Loucy (cell line): ENCODE measurements around the gene DSG2.

Experiments
- H2AFZ ChIP-seq: fragments of 200-600 bp; sonication (generic); 2 replicates; pipeline ENCODE4 v1.6.0; 2016; ENCODE audit warnings: antibody characterized with exemption, mild to moderate bottlenecking, low read length, moderate library complexity
- H3F3A ChIP-seq: fragments of 200-600 bp; 2 replicates; pipeline ENCODE4 v1.6.0; 2016; ENCODE audit warnings: antibody characterized with exemption, low read depth, mild to moderate bottlenecking
- H3K27me3 ChIP-seq: fragments of 200-600 bp; sonication (generic); 2 replicates; pipeline ENCODE4 v1.6.1; 2014; ENCODE audit warnings: low read length, mild to moderate bottlenecking; ENCODE audit not compliant: insufficient read depth, poor library complexity, severe bottlenecking
- H3K36me3 ChIP-seq: fragments of 200-600 bp; sonication (generic); 2 replicates; pipeline ENCODE4 v1.6.1; 2016; ENCODE audit warnings: low read length; ENCODE audit not compliant: insufficient read depth
- H3K4me1 ChIP-seq: fragments of 200-600 bp; sonication (generic); 2 replicates; pipeline ENCODE4 v1.5.1; 2014; ENCODE audit warnings: low read length, mild to moderate bottlenecking; ENCODE audit not compliant: insufficient read depth, poor library complexity, severe bottlenecking
- H3K4me2 ChIP-seq: fragments of 200-600 bp; sonication (generic); 2 replicates; pipeline ENCODE4 v1.6.0; 2014; ENCODE audit warnings: antibody characterized with exemption, low read length, low read depth, mild to moderate bottlenecking; ENCODE audit not compliant: poor library complexity, severe bottlenecking
- H3K4me3 ChIP-seq: fragments of 200-600 bp; sonication (generic); 2 replicates; pipeline ENCODE4 v1.5.1; 2014; ENCODE audit warnings: low read length, mild to moderate bottlenecking, mixed read lengths; ENCODE audit not compliant: poor library complexity, severe bottlenecking
- H3K79me2 ChIP-seq: fragments of 200-600 bp; sonication (generic); 2 replicates; pipeline ENCODE4 v1.6.1; 2014; ENCODE audit warnings: low read length; ENCODE audit not compliant: insufficient read depth
- H3K9ac ChIP-seq: fragments of 200-600 bp; sonication (generic); 2 replicates; pipeline ENCODE4 v1.6.0; 2014; ENCODE audit warnings: mild to moderate bottlenecking, low read depth, low read length, moderate library complexity; ENCODE audit not compliant: poor library complexity, severe bottlenecking
- H3K9me2 ChIP-seq: fragments of 200-600 bp; sonication (generic); replicated peaks from 2 replicates; pipeline ENCODE4 v1.6.1; 2016; ENCODE audit warnings: low read depth, low read length, mixed read lengths
- H3K9me3 ChIP-seq: fragments of 200-600 bp; sonication (generic); 2 replicates; pipeline ENCODE4 v1.6.1; 2014; ENCODE audit warnings: mild to moderate bottlenecking, antibody characterized with exemption, low read length, low read depth; ENCODE audit not compliant: insufficient read depth
- H4K20me1 ChIP-seq: fragments of 200-600 bp; sonication (generic); 2 replicates; pipeline ENCODE4 v1.6.0; 2014; ENCODE audit warnings: antibody characterized with exemption, low read length, mild to moderate bottlenecking; ENCODE audit not compliant: insufficient read depth, poor library complexity, severe bottlenecking
- CTCF ChIP-seq: fragments of 200-600 bp; sonication (generic); conservative IDR thresholded peaks from 2 replicates; pipeline ENCODE4 v1.5.1; 2014; ENCODE audit warnings: mild to moderate bottlenecking, antibody characterized with exemption, low read length
- EZH2phosphoT487 ChIP-seq: fragments of 200-600 bp; IDR thresholded peaks from 2 replicates; pipeline ENCODE4 v1.6.1; 2018; ENCODE audit warnings: antibody characterized with exemption, mild to moderate bottlenecking, moderate library complexity, borderline replicate concordance

DSG2 gene

GRCh38 chr18:31497836-31498573 is at the start of gene DSG2:
Gene DSG2 (plus strand): TSS chr18:31498177. CDS start chr18:31498252, 75 bp downstream.
- Histone ChIP-seq H4K20me1 (no peaks in the 10 kb centered on the region), H3K4me3 (no peak within 1 kb of the TSS), H3K36me3 (no peaks in the 10 kb centered on the region), H3K4me2 (no peak within 1 kb of the TSS), H3K9ac (no peak within 1 kb of the TSS), H3K9me2 (no peaks in the 10 kb centered on the region), H2AFZ (no peak within 1 kb of the TSS), H3F3A (no peaks in the 10 kb centered on the region), H3K79me2 (no peaks in the 10 kb centered on the region), H3K27me3 (no peaks in the 10 kb centered on the region), H3K4me1 (no peaks in the 10 kb centered on the region), H3K9me3 (no peaks in the 10 kb centered on the region)
- TF ChIP-seq EZH2phosphoT487 (no peak), CTCF (no peak)

GRCh38 chr18:31450409-31450808 is 47.6 kb upstream of the DSG2 start:
- Histone ChIP-seq H3K4me3 (no peak overlapping the region), H3F3A (no peaks in the 10 kb centered on the region), H3K27me3 (no peaks in the 10 kb centered on the region), H3K79me2 (no peaks in the 10 kb centered on the region), H3K9me2 (peaks cover 3% of the 10 kb centered on the region; the same call in 1 of the 2 replicates), H3K9ac (no peak overlapping the region), H3K4me2 (no peak overlapping the region), H3K4me1 (no peaks in the 10 kb centered on the region), H3K9me3 (no peaks in the 10 kb centered on the region), H3K36me3 (no peaks in the 10 kb centered on the region), H4K20me1 (no peaks in the 10 kb centered on the region), H2AFZ (no peak overlapping the region)
- no peak for TF ChIP-seq EZH2phosphoT487
- TF ChIP-seq CTCF, result no peak

GRCh38 chr18:31451625-31452024 is 46.4 kb upstream of the DSG2 start:
- H3K9ac ChIP-seq, result no peak overlapping the region
- no peaks in the 10 kb centered on the region for H3K79me2 ChIP-seq
- H3K36me3 ChIP-seq, result no peaks in the 10 kb centered on the region
- no peak overlapping the region for H3K4me2 ChIP-seq
- H3F3A ChIP-seq, result no peaks in the 10 kb centered on the region
- H3K27me3 ChIP-seq, result no peaks in the 10 kb centered on the region
- no peak for TF ChIP-seq EZH2phosphoT487
- no peak for TF ChIP-seq CTCF
- no peaks in the 10 kb centered on the region for H4K20me1 ChIP-seq
- H2AFZ ChIP-seq, result no peak overlapping the region
- no peaks in the 10 kb centered on the region; the same call in 1 of the 2 replicates for H3K9me2 ChIP-seq
- no peak overlapping the region for H3K4me3 ChIP-seq
- no peaks in the 10 kb centered on the region for H3K9me3 ChIP-seq
- no peaks in the 10 kb centered on the region for H3K4me1 ChIP-seq
